Gastrocnemius medialis (tissue), 4 donors: ENCODE data around the gene TBC1D10A.

Experiments used
- POLR2A ChIP-seq, 2 donors: fragments of 450-650 bp; IDR thresholded peaks; one replicate each; pipeline ENCODE4 v1.6.1; 2017; ENCODE audit warnings: antibody characterized with exemption in 2 of 2, mild to moderate bottlenecking in 2 of 2, moderate library complexity in 2 of 2
- TF ChIP-seq, protein P1 (sequence below), 5 experiments: fragments of 450-650 bp in 3 of 5; fragments of 200-600 bp in 2 of 5; sonication (generic) in 2 of 5; IDR thresholded peaks in 4 of 5; conservative IDR thresholded peaks in 1 of 5; 1 replicate in 4 of 5; 2 replicates in 1 of 5; pipeline ENCODE4 v1.5.1; 2016 to 2019; ENCODE audit warnings: antibody characterized with exemption in 5 of 5, mild to moderate bottlenecking in 3 of 5, moderate library complexity in 3 of 5

DNA sequence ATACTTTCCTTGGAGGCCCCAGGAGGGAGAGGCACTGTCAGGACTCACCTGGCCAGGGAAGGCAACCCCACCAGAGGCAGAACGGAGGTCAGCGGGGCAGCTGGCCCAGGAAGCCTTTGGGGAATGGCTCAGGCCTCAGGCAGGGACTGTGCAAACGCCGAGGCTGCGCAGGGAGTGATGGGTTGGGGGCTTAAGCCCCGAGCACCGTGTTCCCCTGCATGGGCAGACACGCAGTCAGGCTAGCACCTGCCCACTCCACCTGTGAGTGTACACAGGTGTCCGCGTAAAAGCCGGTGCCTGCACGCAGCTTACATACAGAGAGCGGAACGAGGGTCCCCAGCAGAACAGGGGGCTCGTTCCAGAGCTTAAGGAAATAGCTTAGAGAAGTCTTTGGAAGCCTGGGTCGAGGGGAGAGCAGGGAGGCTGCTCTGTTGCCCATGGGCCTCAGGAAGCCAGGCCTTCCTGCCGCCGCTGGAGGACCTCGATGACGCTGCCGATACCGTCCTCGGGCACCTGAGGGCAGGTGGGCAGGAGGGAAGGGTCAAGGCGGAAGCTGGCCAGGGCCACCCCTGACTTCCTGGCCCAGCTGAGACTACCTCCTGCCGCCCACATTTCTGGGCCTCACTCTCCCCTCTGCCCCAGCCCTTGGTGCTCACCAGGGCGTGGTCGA, 41.4 kb downstream of the TBC1D10A start:
- TF ChIP-seq, protein P1, sequence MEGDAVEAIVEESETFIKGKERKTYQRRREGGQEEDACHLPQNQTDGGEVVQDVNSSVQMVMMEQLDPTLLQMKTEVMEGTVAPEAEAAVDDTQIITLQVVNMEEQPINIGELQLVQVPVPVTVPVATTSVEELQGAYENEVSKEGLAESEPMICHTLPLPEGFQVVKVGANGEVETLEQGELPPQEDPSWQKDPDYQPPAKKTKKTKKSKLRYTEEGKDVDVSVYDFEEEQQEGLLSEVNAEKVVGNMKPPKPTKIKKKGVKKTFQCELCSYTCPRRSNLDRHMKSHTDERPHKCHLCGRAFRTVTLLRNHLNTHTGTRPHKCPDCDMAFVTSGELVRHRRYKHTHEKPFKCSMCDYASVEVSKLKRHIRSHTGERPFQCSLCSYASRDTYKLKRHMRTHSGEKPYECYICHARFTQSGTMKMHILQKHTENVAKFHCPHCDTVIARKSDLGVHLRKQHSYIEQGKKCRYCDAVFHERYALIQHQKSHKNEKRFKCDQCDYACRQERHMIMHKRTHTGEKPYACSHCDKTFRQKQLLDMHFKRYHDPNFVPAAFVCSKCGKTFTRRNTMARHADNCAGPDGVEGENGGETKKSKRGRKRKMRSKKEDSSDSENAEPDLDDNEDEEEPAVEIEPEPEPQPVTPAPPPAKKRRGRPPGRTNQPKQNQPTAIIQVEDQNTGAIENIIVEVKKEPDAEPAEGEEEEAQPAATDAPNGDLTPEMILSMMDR (IDR thresholded peaks at IDR 0.05 in 4 of 5, conservative IDR thresholded peaks at IDR 0.05 in 1 of 5), result no peak
- TF ChIP-seq POLR2A (IDR thresholded peaks at IDR 0.05), result no peak
